ENCODE results near the gene RNF144B. TPM values are rescaled to one million over a fixed set of nuclear protein-coding genes. Genes with fewer than 3 reads are reported as not detected.

The RNF144B gene
- total RNA-seq, 1 donor from 2014 or later, result 141 TPM

GRCh38 chr6:18515767-18516166 lies 128.6 kb downstream of the RNF144B start:
- no peak overlapping the region for H3K4me3 ChIP-seq (ENCODE audit: low read depth, low read length)
- FAIRE-seq (no peak), DNase-seq (ENCODE audit: low read depth) (peak; percentile 51)
- H3K36me3 ChIP-seq (ENCODE audit: control insufficient read depth, insufficient read depth, low read length), result no peaks in the 10 kb centered on the region
- H3K27me3 ChIP-seq (ENCODE audit: control insufficient read depth, insufficient read depth, low read length), result no peaks in the 10 kb centered on the region
- TF ChIP-seq CTCF (IDR thresholded peaks at IDR 0.05; ENCODE audit: insufficient read depth, low read length, severe bottlenecking), result no peak

Other genes starting within 250 kb of the RNF144B start
- 18.2 and 35.7 TPM in 2 replicates for gene TPMT, start 232.3 kb upstream of the RNF144B start, total RNA-seq
- 21.1 and 34.1 TPM in 2 replicates for gene KDM1B, start 231.9 kb upstream of the RNF144B start, total RNA-seq
- 50.3 and 63.1 TPM in 2 replicates for gene DEK, start 122.8 kb upstream of the RNF144B start, total RNA-seq

All from bronchial epithelial cell (primary cell).